Mammary epithelial cell (primary cell): ENCODE results near the gene IAPP.

Source experiments
- CTCF ChIP-seq, 2 donors: IDR thresholded peaks in 1 of 2; conservative IDR thresholded peaks in 1 of 2; 2 replicates each; pipeline ENCODE4 v1.5.1; 2011 to 2012; ENCODE audit warnings: inconsistent platforms in 2 of 2, low read length in 2 of 2, mild to moderate bottlenecking in 2 of 2, control low read depth in 1 of 2, low read depth in 1 of 2; ENCODE audit not compliant: insufficient read depth in 1 of 2; ENCODE audit errors: extremely low read depth in 1 of 2
- EZH2 ChIP-seq: IDR thresholded peaks from 2 replicates; pipeline ENCODE4 v1.6.1; 2012; ENCODE audit warnings: low read length, inconsistent platforms, borderline replicate concordance

DNA sequence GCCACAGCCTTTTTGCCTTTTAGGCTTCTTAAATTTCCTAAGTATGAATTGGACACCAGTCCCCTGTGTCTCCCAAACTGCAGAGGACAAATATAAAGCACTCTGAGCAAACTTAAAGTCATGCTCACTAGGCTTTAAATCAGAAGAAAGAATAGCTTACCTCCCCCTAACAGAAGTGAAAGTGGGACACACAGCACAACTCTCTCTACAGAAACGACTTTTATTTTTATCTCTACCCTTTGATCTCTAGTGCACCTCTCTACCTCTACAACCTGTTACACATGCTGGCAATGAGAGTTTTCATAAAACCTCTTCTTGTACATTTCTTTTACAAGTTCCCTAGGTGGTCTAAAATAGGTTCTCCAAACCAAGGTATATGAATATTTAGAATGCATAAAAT is 19.7 kb downstream of the IAPP start:
- TF ChIP-seq CTCF (conservative IDR thresholded peaks at IDR 0.05 in 1 of 2, IDR thresholded peaks at IDR 0.05 in 1 of 2; ENCODE audit: extremely low read depth in 1 of 2, insufficient read depth in 1 of 2, low read depth in 1 of 2, low read length in 2 of 2) (no peak), EZH2 (no peak)
